Caco-2 (cell line): ENCODE measurements around the gene STRN. TPM values are rescaled to one million over a fixed set of nuclear protein-coding genes. Genes with fewer than 3 reads are reported as not detected.

Experiments used
- BruUV-seq: library from RNA; stranded (reverse); fragments of 400-500 nt; replicated peaks from 2 replicates; lab custom pipeline; 2021; lab: Mats Ljungman, UMichigan
- CTCF ChIA-PET: fragments of 300-600 bp; sonication (Branson Sonifier 250); formaldehyde crosslinking; loops from one replicate; lab custom pipeline; 2022; ENCODE audit warnings: antibody characterized with exemption; lab: Charles Lee
- POLR2A ChIA-PET: fragments of 300-600 bp; sonication (Branson Sonifier 250); formaldehyde crosslinking; loops from one replicate; lab custom pipeline; 2022; ENCODE audit warnings: antibody characterized with exemption; lab: Charles Lee
- DNase-seq, 2 experiments: peaks; one replicate each; pipeline versions ENCODE4 v3.0.0 to v3.0.0-alpha.2; 2020 to 2022
- H3K27me3 ChIP-seq: replicated peaks from 2 replicates; pipeline ENCODE4 v1.6.0; 2011; ENCODE audit warnings: low read length; ENCODE audit not compliant: control insufficient read depth, insufficient read depth
- H3K36me3 ChIP-seq: 2 replicates; pipeline ENCODE4 v1.5.1; 2011; ENCODE audit warnings: low read length; ENCODE audit not compliant: control insufficient read depth, insufficient read depth
- H3K4me1 ChIP-seq: fragments of 250-450 bp; sonication (Bioruptor Pico); 2 replicates; pipeline ENCODE4 v1.5.1; 2020; ENCODE audit warnings: mild to moderate bottlenecking
- H3K4me3 ChIP-seq: 2 replicates; pipeline ENCODE4 v1.5.1; 2011; ENCODE audit warnings: low read depth, mild to moderate bottlenecking, control low read depth, low read length
- H3K9me3 ChIP-seq: fragments of 250-450 bp; sonication (Bioruptor Pico); 2 replicates; pipeline ENCODE4 v1.5.1; 2020; ENCODE audit warnings: mild to moderate bottlenecking, moderate library complexity
- H3K27ac Mint-ChIP-seq: one replicate; pipeline ENCODE4 v1.8.0; 2022; ENCODE audit warnings: mixed read lengths; ENCODE audit not compliant: unreplicated experiment
- H3K27me3 Mint-ChIP-seq: one replicate; pipeline ENCODE4 v1.8.0; 2022; ENCODE audit warnings: mixed read lengths; ENCODE audit not compliant: insufficient read depth, unreplicated experiment
- H3K36me3 Mint-ChIP-seq: one replicate; pipeline ENCODE4 v1.8.0; 2022; ENCODE audit warnings: mild to moderate bottlenecking, mixed read lengths; ENCODE audit not compliant: insufficient read depth, unreplicated experiment
- H3K4me1 Mint-ChIP-seq: one replicate; pipeline ENCODE4 v1.8.0; 2022; ENCODE audit warnings: low read depth, mixed read lengths; ENCODE audit not compliant: unreplicated experiment
- H3K4me3 Mint-ChIP-seq: one replicate; pipeline ENCODE4 v1.8.0; 2022; ENCODE audit warnings: mild to moderate bottlenecking, moderate library complexity, mixed read lengths; ENCODE audit not compliant: unreplicated experiment
- H3K9me3 Mint-ChIP-seq: one replicate; pipeline ENCODE4 v1.8.0; 2022; ENCODE audit warnings: mixed read lengths; ENCODE audit not compliant: unreplicated experiment
- CTCF ChIP-seq, 2 experiments: fragments of 200-600 bp in 1 of 2; IDR thresholded peaks; 1 replicate in 1 of 2; 2 replicates in 1 of 2; pipeline versions ENCODE4 v1.5.1 to v1.8.0; 2011 to 2022; ENCODE audit warnings: antibody characterized with exemption in 1 of 2, control low read depth in 1 of 2, inconsistent platforms in 1 of 2, low read depth in 1 of 2, low read length in 1 of 2, mild to moderate bottlenecking in 1 of 2, moderate library complexity in 1 of 2; ENCODE audit not compliant: insufficient read depth in 1 of 2, severe bottlenecking in 1 of 2, unreplicated experiment in 1 of 2
- intact Hi-C: fragments of 100-400 bp; cut with micrococcal nuclease; formaldehyde crosslinking; loops from one replicate; pipeline ENCODE4 v1.10.0; 2022; ENCODE audit not compliant: unreplicated experiment
- total RNA-seq: library from RNA; stranded (reverse); gene quantifications from 2 replicates; pipeline ENCODE4 v1.2.3, GENCODE V29; 2022

STRN gene
- total RNA-seq, 1 experiment from 2014 or later: 36.8 TPM

- Histone ChIP-seq H3K4me1 (no peaks in the 10 kb centered on the region), H3K27me3 (no peaks in the 10 kb centered on the region), H3K9me3 (no peaks in the 10 kb centered on the region), H3K4me3 (no peak overlapping the region), H3K36me3 (no peaks in the 10 kb centered on the region)
- intact Hi-C loops: no loop called here
- Mint-ChIP-seq H3K4me1 (no peaks in the 10 kb centered on the region), H3K36me3 (no peaks in the 10 kb centered on the region), H3K27me3 (peaks cover 17% of the 10 kb centered on the region), H3K9me3 (no peaks in the 10 kb centered on the region), H3K4me3 (no peak overlapping the region), H3K27ac (no peak overlapping the region)
- CTCF ChIA-PET: no interaction called here
- no TSS peak for BruUV-seq
- POLR2A ChIA-PET: interaction anchor here (0.6 kb wide), 1 partner anchor 19 kb away, joined by 3 read pairs; no protein-coding TSS in a partner anchor
- TF ChIP-seq CTCF (IDR thresholded peaks at IDR 0.05; ENCODE audit: insufficient read depth in 1 of 2, low read depth in 1 of 2, low read length in 1 of 2, severe bottlenecking in 1 of 2, unreplicated experiment in 1 of 2): no peak
- no peak for DNase-seq
Measured at GRCh38 chr2:36797324-36798070, 168.8 kb downstream of the STRN start.

Other genes with a start within 250 kb of the STRN start
- gene HEATR5B, start 117.8 kb upstream of the STRN start, total RNA-seq: 15.3 and 16.1 TPM in 2 replicates
- gene GPATCH11, start 118.0 kb upstream of the STRN start, total RNA-seq: 7.5 and 8.3 TPM in 2 replicates
- 41.7 and 50.1 TPM in 2 replicates for gene EIF2AK2, start 190.4 kb upstream of the STRN start, total RNA-seq
- gene SULT6B1, start 222.1 kb upstream of the STRN start, total RNA-seq: not detected in 2 replicates
- gene CEBPZOS, start 230.0 kb upstream of the STRN start, total RNA-seq: 55.3 and 56.0 TPM in 2 replicates